Measurements from ENCODE around the gene JAML. TPM values are rescaled to one million over a fixed set of nuclear protein-coding genes. Genes with fewer than 3 reads are reported as not detected.
A peak's percentile ranks its signal among the peaks of the same experiment; 100 is the strongest.

Gene JAML
- total and polyA plus RNA-seq, 2 of the 13 experiments (the other 11 are each of a cell fraction or from before 2014, with no cell fraction given): 2.0 to 3.3 TPM

DNA sequence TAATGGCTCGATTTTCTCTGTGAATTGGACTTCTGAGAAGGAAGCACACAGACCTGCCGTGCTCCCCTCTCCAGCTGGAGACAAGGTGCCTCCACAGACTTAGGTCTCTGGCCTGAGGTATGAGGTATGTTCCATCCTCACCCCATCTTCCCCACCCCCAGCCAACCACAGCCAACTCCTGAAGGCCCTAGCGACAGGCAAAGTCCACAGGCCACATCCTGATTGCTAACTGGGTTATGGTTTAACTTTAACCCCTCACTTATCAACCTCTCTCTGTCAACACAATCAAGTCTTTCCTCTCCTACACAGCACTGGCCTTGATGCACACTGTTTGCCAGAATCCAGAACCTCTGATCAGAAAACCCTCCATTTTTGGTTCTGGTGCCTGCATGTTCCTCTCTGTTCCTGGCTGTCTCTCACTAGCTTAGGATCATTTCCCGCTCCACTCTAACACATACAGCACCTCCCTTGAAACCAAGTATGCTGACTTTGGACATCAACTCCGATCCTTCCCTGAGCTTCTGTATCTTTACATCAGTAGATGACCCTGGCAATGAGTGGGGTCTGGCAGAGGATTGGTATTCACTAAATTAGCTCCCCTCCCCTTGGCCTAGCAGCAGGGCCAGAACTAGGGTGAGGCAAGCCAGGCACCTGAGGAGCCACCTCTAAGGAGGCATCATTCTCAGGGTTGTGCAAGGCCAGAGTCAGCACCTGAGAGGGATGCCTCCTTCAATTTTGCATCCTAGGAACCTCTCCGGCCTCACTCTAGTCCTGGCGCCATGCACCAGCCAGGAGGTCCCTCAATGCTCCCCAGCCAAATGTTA is 22.0 kb downstream of the JAML start (continued):
- TF ChIP-seq, protein P1, sequence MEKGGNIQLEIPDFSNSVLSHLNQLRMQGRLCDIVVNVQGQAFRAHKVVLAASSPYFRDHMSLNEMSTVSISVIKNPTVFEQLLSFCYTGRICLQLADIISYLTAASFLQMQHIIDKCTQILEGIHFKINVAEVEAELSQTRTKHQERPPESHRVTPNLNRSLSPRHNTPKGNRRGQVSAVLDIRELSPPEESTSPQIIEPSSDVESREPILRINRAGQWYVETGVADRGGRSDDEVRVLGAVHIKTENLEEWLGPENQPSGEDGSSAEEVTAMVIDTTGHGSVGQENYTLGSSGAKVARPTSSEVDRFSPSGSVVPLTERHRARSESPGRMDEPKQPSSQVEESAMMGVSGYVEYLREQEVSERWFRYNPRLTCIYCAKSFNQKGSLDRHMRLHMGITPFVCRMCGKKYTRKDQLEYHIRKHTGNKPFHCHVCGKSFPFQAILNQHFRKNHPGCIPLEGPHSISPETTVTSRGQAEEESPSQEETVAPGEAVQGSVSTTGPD (CRISPR knock-in tag; IDR thresholded peaks at IDR 0.05): peak; percentile 78; the same call in 1 of the 2 replicates
- TF ChIP-seq ASH2L (IDR thresholded peaks at IDR 0.05; ENCODE audit: insufficient read length, low read depth, low read length) (peak; percentile 76), ZSCAN22 (CRISPR knock-in tag; IDR thresholded peaks at IDR 0.05) (0 out of 2 replicates have a peak, but pooled peaks have one; percentile 61), ZNF430 (CRISPR knock-in tag; IDR thresholded peaks at IDR 0.05) (peak; percentile 56; the same call in 1 of the 2 replicates), ZNF496 (CRISPR knock-in tag; IDR thresholded peaks at IDR 0.05; ENCODE audit: insufficient replicate concordance) (no peak), NCOR1 (IDR thresholded peaks at IDR 0.05; ENCODE audit: borderline replicate concordance, low read length) (peak; percentile 68; the same call in 1 of the 2 replicates), SIX4 (CRISPR knock-in tag; IDR thresholded peaks at IDR 0.05) (peak; percentile 46), TGIF2 (CRISPR knock-in tag; IDR thresholded peaks at IDR 0.05) (no peak), MED13 (CRISPR knock-in tag; IDR thresholded peaks at IDR 0.05) (peak; percentile 84), U2AF2 (IDR thresholded peaks at IDR 0.05; ENCODE audit: low read depth, low read length) (no peak), FOXO1 (CRISPR knock-in tag; IDR thresholded peaks at IDR 0.05) (peak; percentile 83; the same call in 1 of the 2 replicates), ZBTB42 (CRISPR knock-in tag; IDR thresholded peaks at IDR 0.05) (0 out of 2 replicates have a peak, but pooled peaks have one; percentile 16), ZNF570 (CRISPR knock-in tag; IDR thresholded peaks at IDR 0.05; ENCODE audit: borderline replicate concordance) (no peak), ZNF768 (CRISPR knock-in tag; IDR thresholded peaks at IDR 0.05) (no peak), ZNF253 (CRISPR knock-in tag; IDR thresholded peaks at IDR 0.05; ENCODE audit: borderline replicate concordance) (peak; percentile 23; the same call in 1 of the 2 replicates), FOXM1 (CRISPR knock-in tag; IDR thresholded peaks at IDR 0.05) (no peak), POLR2A (IDR thresholded peaks at IDR 0.05; ENCODE audit: insufficient read depth in 1 of 2, low read depth in 2 of 2, low read length in 2 of 2) (peak; percentile 67)
- TF ChIP-seq, protein P2, sequence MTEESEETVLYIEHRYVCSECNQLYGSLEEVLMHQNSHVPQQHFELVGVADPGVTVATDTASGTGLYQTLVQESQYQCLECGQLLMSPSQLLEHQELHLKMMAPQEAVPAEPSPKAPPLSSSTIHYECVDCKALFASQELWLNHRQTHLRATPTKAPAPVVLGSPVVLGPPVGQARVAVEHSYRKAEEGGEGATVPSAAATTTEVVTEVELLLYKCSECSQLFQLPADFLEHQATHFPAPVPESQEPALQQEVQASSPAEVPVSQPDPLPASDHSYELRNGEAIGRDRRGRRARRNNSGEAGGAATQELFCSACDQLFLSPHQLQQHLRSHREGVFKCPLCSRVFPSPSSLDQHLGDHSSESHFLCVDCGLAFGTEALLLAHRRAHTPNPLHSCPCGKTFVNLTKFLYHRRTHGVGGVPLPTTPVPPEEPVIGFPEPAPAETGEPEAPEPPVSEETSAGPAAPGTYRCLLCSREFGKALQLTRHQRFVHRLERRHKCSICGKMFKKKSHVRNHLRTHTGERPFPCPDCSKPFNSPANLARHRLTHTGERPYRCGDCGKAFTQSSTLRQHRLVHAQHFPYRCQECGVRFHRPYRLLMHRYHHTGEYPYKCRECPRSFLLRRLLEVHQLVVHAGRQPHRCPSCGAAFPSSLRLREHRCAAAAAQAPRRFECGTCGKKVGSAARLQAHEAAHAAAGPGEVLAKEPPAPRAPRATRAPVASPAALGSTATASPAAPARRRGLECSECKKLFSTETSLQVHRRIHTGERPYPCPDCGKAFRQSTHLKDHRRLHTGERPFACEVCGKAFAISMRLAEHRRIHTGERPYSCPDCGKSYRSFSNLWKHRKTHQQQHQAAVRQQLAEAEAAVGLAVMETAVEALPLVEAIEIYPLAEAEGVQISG (CRISPR knock-in tag; IDR thresholded peaks at IDR 0.05): peak; percentile 42; the same call in 1 of the 2 replicates
- TF ChIP-seq, protein P3, sequence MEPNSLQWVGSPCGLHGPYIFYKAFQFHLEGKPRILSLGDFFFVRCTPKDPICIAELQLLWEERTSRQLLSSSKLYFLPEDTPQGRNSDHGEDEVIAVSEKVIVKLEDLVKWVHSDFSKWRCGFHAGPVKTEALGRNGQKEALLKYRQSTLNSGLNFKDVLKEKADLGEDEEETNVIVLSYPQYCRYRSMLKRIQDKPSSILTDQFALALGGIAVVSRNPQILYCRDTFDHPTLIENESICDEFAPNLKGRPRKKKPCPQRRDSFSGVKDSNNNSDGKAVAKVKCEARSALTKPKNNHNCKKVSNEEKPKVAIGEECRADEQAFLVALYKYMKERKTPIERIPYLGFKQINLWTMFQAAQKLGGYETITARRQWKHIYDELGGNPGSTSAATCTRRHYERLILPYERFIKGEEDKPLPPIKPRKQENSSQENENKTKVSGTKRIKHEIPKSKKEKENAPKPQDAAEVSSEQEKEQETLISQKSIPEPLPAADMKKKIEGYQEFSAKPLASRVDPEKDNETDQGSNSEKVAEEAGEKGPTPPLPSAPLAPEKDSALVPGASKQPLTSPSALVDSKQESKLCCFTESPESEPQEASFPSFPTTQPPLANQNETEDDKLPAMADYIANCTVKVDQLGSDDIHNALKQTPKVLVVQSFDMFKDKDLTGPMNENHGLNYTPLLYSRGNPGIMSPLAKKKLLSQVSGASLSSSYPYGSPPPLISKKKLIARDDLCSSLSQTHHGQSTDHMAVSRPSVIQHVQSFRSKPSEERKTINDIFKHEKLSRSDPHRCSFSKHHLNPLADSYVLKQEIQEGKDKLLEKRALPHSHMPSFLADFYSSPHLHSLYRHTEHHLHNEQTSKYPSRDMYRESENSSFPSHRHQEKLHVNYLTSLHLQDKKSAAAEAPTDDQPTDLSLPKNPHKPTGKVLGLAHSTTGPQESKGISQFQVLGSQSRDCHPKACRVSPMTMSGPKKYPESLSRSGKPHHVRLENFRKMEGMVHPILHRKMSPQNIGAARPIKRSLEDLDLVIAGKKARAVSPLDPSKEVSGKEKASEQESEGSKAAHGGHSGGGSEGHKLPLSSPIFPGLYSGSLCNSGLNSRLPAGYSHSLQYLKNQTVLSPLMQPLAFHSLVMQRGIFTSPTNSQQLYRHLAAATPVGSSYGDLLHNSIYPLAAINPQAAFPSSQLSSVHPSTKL (CRISPR knock-in tag; IDR thresholded peaks at IDR 0.05): peak; percentile 86
- TF ChIP-seq, protein P4, sequence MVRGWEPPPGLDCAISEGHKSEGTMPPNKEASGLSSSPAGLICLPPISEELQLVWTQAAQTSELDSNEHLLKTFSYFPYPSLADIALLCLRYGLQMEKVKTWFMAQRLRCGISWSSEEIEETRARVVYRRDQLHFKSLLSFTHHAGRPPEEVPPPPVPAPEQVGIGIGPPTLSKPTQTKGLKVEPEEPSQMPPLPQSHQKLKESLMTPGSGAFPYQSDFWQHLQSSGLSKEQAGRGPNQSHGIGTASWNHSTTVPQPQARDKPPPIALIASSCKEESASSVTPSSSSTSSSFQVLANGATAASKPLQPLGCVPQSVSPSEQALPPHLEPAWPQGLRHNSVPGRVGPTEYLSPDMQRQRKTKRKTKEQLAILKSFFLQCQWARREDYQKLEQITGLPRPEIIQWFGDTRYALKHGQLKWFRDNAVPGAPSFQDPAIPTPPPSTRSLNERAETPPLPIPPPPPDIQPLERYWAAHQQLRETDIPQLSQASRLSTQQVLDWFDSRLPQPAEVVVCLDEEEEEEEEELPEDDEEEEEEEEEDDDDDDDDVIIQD (CRISPR knock-in tag; IDR thresholded peaks at IDR 0.05; ENCODE audit: low read depth): peak; percentile 63
